SU-DHL-6 (cell line): ENCODE measurements around the gene KCNAB2.

Source experiments
- H2AFZ ChIP-seq: fragments of 200-600 bp; sonication (generic); 2 replicates; pipeline ENCODE4 v1.6.1; 2014; ENCODE audit warnings: low read depth, mild to moderate bottlenecking, moderate library complexity, mixed read lengths, antibody characterized with exemption, low read length; ENCODE audit not compliant: severe bottlenecking
- H3F3A ChIP-seq: fragments of 200-600 bp; shearing (Covaris generic); 2 replicates; pipeline ENCODE4 v1.6.0; 2016; ENCODE audit warnings: antibody characterized with exemption, mild to moderate bottlenecking; ENCODE audit not compliant: insufficient read depth
- H3K27ac ChIP-seq: fragments of 200-600 bp; sonication (generic); 2 replicates; pipeline ENCODE4 v1.5.1; 2016; ENCODE audit warnings: low read depth, mild to moderate bottlenecking, low read length, moderate library complexity, mixed read lengths
- H3K27me3 ChIP-seq: fragments of 200-600 bp; sonication (generic), shearing (Covaris generic); 2 replicates; pipeline ENCODE4 v1.6.0; 2014; ENCODE audit warnings: mild to moderate bottlenecking, low read length
- H3K36me3 ChIP-seq: fragments of 200-600 bp; sonication (generic); 2 replicates; pipeline ENCODE4 v1.6.1; 2014; ENCODE audit warnings: mild to moderate bottlenecking, low read length, mixed read lengths
- H3K4me2 ChIP-seq: fragments of 300-600, 200-600 bp; shearing (Covaris generic), sonication (generic); 2 replicates; pipeline ENCODE4 v1.6.0; 2014; ENCODE audit warnings: low read length, low read depth, mild to moderate bottlenecking; ENCODE audit not compliant: poor library complexity, severe bottlenecking
- H3K4me3 ChIP-seq: fragments of 200-600 bp; sonication (generic); 2 replicates; pipeline ENCODE4 v1.5.1; 2014; ENCODE audit warnings: antibody characterized with exemption, low read length, mild to moderate bottlenecking, mixed read lengths; ENCODE audit not compliant: insufficient read depth, poor library complexity, severe bottlenecking
- H3K79me2 ChIP-seq: fragments of 200-600 bp; sonication (generic); 2 replicates; pipeline ENCODE4 v1.6.1; 2014; ENCODE audit warnings: mild to moderate bottlenecking, low read length, moderate library complexity; ENCODE audit not compliant: insufficient read depth
- H3K9ac ChIP-seq: fragments of 200-600 bp; sonication (generic); 2 replicates; pipeline ENCODE4 v1.7.0; 2014; ENCODE audit warnings: mild to moderate bottlenecking, low read length
- H3K9me2 ChIP-seq: fragments of 200-600 bp; sonication (generic); replicated peaks from 2 replicates; pipeline ENCODE4 v1.6.1; 2014; ENCODE audit warnings: low read length; ENCODE audit not compliant: insufficient read depth
- H3K9me3 ChIP-seq: fragments of 200-600 bp; sonication (generic); 2 replicates; pipeline ENCODE4 v1.6.1; 2014; ENCODE audit warnings: low read length, mixed read lengths; ENCODE audit not compliant: insufficient read depth
- H4K20me1 ChIP-seq: fragments of 200-600 bp; sonication (generic); 2 replicates; pipeline ENCODE4 v1.6.1; 2014; ENCODE audit warnings: low read depth, mild to moderate bottlenecking, antibody characterized with exemption, low read length, moderate library complexity, mixed read lengths
- EZH2phosphoT487 ChIP-seq: fragments of 200-600 bp; sonication (generic), shearing (Covaris generic); conservative IDR thresholded peaks from 2 replicates; pipeline ENCODE4 v1.6.1; 2018; ENCODE audit warnings: mild to moderate bottlenecking, antibody characterized with exemption, low read length, moderate library complexity, mixed read lengths
- TF ChIP-seq, protein P1 (sequence below): fragments of 200-600 bp; sonication (generic); IDR thresholded peaks from one replicate; pipeline ENCODE4 v1.5.1; 2017; ENCODE audit warnings: antibody characterized with exemption, mild to moderate bottlenecking, low read length, moderate library complexity; ENCODE audit not compliant: insufficient read depth, poor library complexity, severe bottlenecking

KCNAB2 gene

DNA sequence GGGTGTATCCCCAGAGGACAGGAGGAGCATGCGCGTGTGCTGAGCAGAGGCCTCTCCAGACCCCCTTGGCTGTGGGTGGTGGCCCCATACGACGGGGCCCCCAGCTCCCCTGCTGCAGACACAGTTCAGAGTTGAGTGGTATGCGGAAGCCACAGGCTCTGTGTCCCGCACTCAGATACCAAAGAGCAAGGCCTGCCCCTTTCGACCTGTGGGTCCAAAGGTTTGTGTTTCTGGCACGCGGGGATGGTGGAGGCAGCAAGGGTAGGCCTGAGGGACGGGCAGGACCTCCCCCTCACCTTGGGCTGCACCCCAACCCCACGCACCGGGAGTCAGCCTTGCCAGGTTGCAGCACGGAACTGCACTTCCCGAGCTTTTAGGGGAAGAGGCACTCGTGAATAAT lies at the start of gene KCNAB2:
Gene KCNAB2, plus strand, starts transcription at position 328 of the 400 bp plus-strand sequence. CDS start 5,649 bp downstream, outside the sequence.
- no peaks in the 10 kb centered on the region for H3K79me2 ChIP-seq
- no peaks in the 10 kb centered on the region for H3K9me2 ChIP-seq
- no peaks in the 10 kb centered on the region for H4K20me1 ChIP-seq
- no peak within 1 kb of the TSS for H3K9ac ChIP-seq
- H3K36me3 ChIP-seq: no peaks in the 10 kb centered on the region
- no peak within 1 kb of the TSS for H3K4me2 ChIP-seq
- no peak within 1 kb of the TSS for H3K27ac ChIP-seq
- no peak within 1 kb of the TSS for H3K4me3 ChIP-seq
- no peak for TF ChIP-seq EZH2phosphoT487
- TF ChIP-seq, protein P1, sequence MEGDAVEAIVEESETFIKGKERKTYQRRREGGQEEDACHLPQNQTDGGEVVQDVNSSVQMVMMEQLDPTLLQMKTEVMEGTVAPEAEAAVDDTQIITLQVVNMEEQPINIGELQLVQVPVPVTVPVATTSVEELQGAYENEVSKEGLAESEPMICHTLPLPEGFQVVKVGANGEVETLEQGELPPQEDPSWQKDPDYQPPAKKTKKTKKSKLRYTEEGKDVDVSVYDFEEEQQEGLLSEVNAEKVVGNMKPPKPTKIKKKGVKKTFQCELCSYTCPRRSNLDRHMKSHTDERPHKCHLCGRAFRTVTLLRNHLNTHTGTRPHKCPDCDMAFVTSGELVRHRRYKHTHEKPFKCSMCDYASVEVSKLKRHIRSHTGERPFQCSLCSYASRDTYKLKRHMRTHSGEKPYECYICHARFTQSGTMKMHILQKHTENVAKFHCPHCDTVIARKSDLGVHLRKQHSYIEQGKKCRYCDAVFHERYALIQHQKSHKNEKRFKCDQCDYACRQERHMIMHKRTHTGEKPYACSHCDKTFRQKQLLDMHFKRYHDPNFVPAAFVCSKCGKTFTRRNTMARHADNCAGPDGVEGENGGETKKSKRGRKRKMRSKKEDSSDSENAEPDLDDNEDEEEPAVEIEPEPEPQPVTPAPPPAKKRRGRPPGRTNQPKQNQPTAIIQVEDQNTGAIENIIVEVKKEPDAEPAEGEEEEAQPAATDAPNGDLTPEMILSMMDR: no peak
- no peaks in the 10 kb centered on the region for H3F3A ChIP-seq
- no peak within 1 kb of the TSS for H2AFZ ChIP-seq
- H3K27me3 ChIP-seq: no peaks in the 10 kb centered on the region
- H3K9me3 ChIP-seq: no peaks in the 10 kb centered on the region

DNA sequence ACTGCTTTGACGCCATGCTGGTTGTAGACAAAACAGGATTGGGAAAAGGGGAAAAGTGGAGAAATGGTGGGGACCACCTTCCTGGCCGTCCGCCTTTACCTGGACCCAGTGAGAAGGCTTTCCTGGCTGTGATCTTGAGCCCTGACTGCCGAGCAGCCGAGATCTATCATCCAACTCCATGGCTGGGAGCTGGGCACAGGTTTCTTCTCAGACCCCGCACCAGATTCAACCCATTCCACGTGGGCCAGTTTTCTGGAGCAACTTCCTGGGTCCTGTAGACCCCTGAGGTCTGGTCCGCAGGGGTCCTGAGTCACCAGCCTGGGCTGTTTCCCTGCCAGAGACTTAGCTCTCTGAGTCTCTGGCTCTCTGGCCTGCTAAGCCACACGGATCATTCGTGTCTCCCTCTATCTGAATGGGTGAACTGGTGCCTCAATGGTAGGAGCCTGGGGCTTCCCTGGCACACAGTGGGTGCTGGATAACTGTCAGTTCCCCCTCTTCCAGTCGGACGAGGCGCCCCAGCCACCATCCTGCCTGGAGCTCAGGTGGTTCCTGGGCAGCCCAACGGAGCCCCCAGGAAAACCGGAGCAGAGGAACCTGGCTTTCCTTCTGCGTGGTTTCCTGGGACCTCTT lies 48.9 kb upstream of the KCNAB2 start:
- no peak overlapping the region for H3K9ac ChIP-seq
- H4K20me1 ChIP-seq: no peaks in the 10 kb centered on the region

DNA sequence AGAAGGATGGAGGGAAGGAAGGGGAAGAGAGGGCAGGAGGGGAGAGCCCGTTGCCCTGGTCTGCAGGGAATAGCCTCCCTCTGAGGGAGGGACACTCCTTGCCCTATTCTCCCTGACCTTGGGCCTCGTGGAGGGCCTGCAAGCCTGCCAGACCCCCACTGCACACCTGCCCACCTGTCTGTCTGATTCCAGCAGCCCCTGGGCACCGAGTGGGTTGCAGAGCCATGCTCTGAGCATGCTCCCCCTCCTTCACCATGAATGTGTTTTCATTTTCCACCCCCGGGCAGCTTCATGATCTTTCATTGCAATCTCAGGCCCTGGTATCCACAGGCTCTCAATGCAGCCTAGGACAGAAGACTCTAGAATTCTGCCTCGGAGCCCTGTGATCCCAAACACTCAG lies 48.4 kb upstream of the KCNAB2 start:
- no peak overlapping the region for H3K4me2 ChIP-seq
- H3K27ac ChIP-seq: no peak overlapping the region
- H3K9ac ChIP-seq: no peak overlapping the region
- no peaks in the 10 kb centered on the region for H4K20me1 ChIP-seq
- no peaks in the 10 kb centered on the region for H3K27me3 ChIP-seq
- H3K79me2 ChIP-seq: no peaks in the 10 kb centered on the region
- no peak overlapping the region for H2AFZ ChIP-seq
- H3K36me3 ChIP-seq: no peaks in the 10 kb centered on the region
- no peak overlapping the region for H3K4me3 ChIP-seq
- no peaks in the 10 kb centered on the region for H3F3A ChIP-seq
- H3K9me3 ChIP-seq: no peaks in the 10 kb centered on the region
- H3K9me2 ChIP-seq: no peaks in the 10 kb centered on the region
- TF ChIP-seq EZH2phosphoT487: no peak
- TF ChIP-seq, protein P1: no peak

More for the DNA sequence above, 48.9 kb upstream of the KCNAB2 start:
- no peak overlapping the region for H2AFZ ChIP-seq
- H3F3A ChIP-seq: no peaks in the 10 kb centered on the region
- H3K4me3 ChIP-seq: no peak overlapping the region
- H3K27me3 ChIP-seq: no peaks in the 10 kb centered on the region
- H3K9me2 ChIP-seq: no peaks in the 10 kb centered on the region
- no peaks in the 10 kb centered on the region for H3K79me2 ChIP-seq
- no peaks in the 10 kb centered on the region for H3K9me3 ChIP-seq
- H3K27ac ChIP-seq: no peak overlapping the region
- H3K36me3 ChIP-seq: no peaks in the 10 kb centered on the region
- H3K4me2 ChIP-seq: no peak overlapping the region
- no peak for TF ChIP-seq EZH2phosphoT487

DNA sequence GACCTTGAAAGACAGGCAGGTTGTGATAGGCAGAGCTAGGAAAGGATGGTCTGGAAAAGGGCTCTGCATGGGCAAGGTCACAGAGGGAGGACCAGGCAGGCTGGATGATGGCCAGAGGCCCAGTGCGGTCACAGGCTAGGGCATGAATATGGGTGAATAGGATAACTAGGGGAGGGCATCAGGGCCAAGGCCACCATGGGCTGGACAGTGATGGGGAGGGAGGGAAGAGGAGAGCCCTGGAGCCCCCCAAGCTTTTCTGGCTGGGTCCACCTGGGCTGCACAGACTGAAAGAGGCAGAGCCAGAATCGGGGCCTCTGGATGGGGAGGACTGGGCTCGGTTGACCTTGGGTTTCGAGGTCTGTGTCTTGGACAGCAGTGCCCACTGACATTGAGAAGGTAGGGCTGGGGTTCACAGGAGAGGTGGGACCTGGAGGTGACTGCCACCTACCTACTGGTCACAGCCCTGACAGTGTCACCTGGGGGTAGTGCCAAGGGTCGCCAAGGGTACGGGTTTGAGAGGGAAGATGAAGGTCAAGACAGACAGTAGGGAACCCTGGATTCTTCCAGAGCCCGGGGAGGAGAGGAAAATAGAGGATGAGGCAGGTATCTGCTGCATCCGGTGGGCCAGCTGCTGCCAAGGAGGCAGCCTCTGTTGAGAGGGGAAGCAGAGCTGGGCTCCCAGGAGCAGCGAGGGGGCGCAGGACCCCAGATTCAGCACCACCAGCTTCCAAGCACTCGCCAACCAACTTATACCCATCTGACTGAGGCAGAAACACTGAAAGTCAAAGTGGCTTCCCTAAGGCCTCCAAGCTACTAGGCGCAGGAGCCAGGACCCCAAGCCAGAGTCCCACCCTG lies 47.4 kb upstream of the KCNAB2 start:
- no peaks in the 10 kb centered on the region for H3K27me3 ChIP-seq
- H3K4me2 ChIP-seq: no peak overlapping the region
- H3K9me3 ChIP-seq: no peaks in the 10 kb centered on the region
- no peak overlapping the region for H3K4me3 ChIP-seq
- H3K9me2 ChIP-seq: no peaks in the 10 kb centered on the region
- H3K36me3 ChIP-seq: no peaks in the 10 kb centered on the region
- H3F3A ChIP-seq: no peaks in the 10 kb centered on the region
- no peaks in the 10 kb centered on the region for H4K20me1 ChIP-seq
- TF ChIP-seq, protein P1: no peak
- TF ChIP-seq EZH2phosphoT487: no peak
- no peak overlapping the region for H3K27ac ChIP-seq
- no peak overlapping the region for H2AFZ ChIP-seq
- H3K9ac ChIP-seq: no peak overlapping the region
- H3K79me2 ChIP-seq: no peaks in the 10 kb centered on the region
